K562 (cell line): ENCODE results near the gene TMEM139. TPM values are rescaled to one million over a fixed set of nuclear protein-coding genes. Genes with fewer than 3 reads are reported as not detected.

ENCODE experiments used
- BHLHE40 ChIP-seq: IDR thresholded peaks from 2 replicates; pipeline ENCODE4 v1.6.1; 2011; ENCODE audit warnings: low read length, improper control_type of control experiment
- HIVEP1 ChIP-seq: fragments of 250-450 bp; sonication (Bioruptor Pico); IDR thresholded peaks from 2 replicates; pipeline ENCODE4 v1.4.0; 2020; ENCODE audit warnings: mild to moderate bottlenecking
- HMGXB4 ChIP-seq: sonication (generic); formaldehyde crosslinking; IDR thresholded peaks from 2 replicates; pipeline ENCODE4 v1.8.1; 2023; ENCODE audit warnings: mild to moderate bottlenecking, missing genetic modification reagents
- PKNOX1 ChIP-seq: fragments of 450-650 bp; IDR thresholded peaks from 2 replicates; pipeline ENCODE4 v1.6.1; 2016
- RNF2 ChIP-seq: sonication (generic); IDR thresholded peaks from 2 replicates; pipeline ENCODE4 v1.6.1; 2016
- SREBF2 ChIP-seq: sonication (generic); formaldehyde crosslinking; IDR thresholded peaks from 2 replicates; pipeline ENCODE4 v1.4.0; 2020; ENCODE audit warnings: mild to moderate bottlenecking, missing genetic modification reagents
- SRSF7 ChIP-seq: fragments of 200-400 bp; formaldehyde crosslinking; optimal IDR thresholded peaks from 2 replicates; pipeline ENCODE3; 2017; ENCODE audit warnings: mild to moderate bottlenecking, low read depth, low read length
- VEZF1 ChIP-seq: fragments of 200-800 bp; sonication (Bioruptor generic); IDR thresholded peaks from 2 replicates; pipeline ENCODE4 v1.6.1; 2017; ENCODE audit warnings: missing genetic modification characterization, missing compliant biosample characterization
- polyA plus RNA-seq, 8 experiments: library from polyadenylated mRNA; depleted of rRNA in 4 of 8; stranded (reverse) in 5 of 8; unstranded in 3 of 8; fragments of >200 nt; fragmentation: Nextera tagmentation in 2 of 8; fragmentation: Illumina TruSeq in 1 of 8; extraction: Ambion mirVana in 2 of 8; extraction: Trizol in 1 of 8; gene quantifications; 2 replicates each; pipeline versions ENCODE4 v1.2.1 to v1.2.3, GENCODE V29; 2011 to 2014; ENCODE audit warnings: inconsistent platforms in 1 of 8, missing spikeins in 1 of 8
- total RNA-seq, 7 experiments: library from RNA; depleted of rRNA in 6 of 7; stranded (reverse); fragments of >200 nt in 6 of 7; fragmentation: Illumina TruSeq in 2 of 7; extraction: Trizol in 2 of 7; gene quantifications; 2 replicates each; pipeline versions ENCODE4 v1.2.1 to v1.2.3, GENCODE V29; 2011 to 2021; ENCODE audit warnings: low replicate concordance in 1 of 7

The TMEM139 gene
- total and polyA plus RNA-seq, 9 of the 15 experiments (the other 6 are each of a cell fraction or from before 2014, with no cell fraction given), result 0.27 to 1.8 (median 0.79) TPM

GRCh38 chr7:143256325-143256724, 28.4 kb upstream of the TMEM139 start (continued):
- TF ChIP-seq PKNOX1, result no peak
- no peak for TF ChIP-seq HMGXB4 (CRISPR knock-in tag)
- TF ChIP-seq VEZF1 (CRISPR knock-in tag), result no peak
- TF ChIP-seq SREBF2 (CRISPR knock-in tag), result no peak
- no peak for TF ChIP-seq BHLHE40
- no peak for TF ChIP-seq HIVEP1 (CRISPR knock-in tag)
- no peak for TF ChIP-seq RNF2
- TF ChIP-seq SRSF7, result no peak
